T47D (cell line): ENCODE results near the gene PLIN3.
"Not testable (repeated sequence)": the region's sequence is repeated elsewhere in the genome, so short reads cannot be mapped to it uniquely, and the experiment has no call there.

Source experiments
- DNase-seq, 2 experiments: peaks; one replicate each; pipeline versions ENCODE4 v3.0.0 to v3.0.0-alpha.2; 2011 to 2012; ENCODE audit warnings: low read depth in 1 of 2, low spot score in 1 of 2
- JUND ChIP-seq: IDR thresholded peaks from 2 replicates; pipeline ENCODE4 v1.6.1; 2012; ENCODE audit warnings: low read depth
- in situ Hi-C: cut with HindIII; loops from 2 replicates; pipeline ENCODE4 v1.10.0; 2016; ENCODE audit warnings: low sequenced_read_pairs, low pct_unique_long_range_greater_than_20kb

Gene PLIN3

DNA sequence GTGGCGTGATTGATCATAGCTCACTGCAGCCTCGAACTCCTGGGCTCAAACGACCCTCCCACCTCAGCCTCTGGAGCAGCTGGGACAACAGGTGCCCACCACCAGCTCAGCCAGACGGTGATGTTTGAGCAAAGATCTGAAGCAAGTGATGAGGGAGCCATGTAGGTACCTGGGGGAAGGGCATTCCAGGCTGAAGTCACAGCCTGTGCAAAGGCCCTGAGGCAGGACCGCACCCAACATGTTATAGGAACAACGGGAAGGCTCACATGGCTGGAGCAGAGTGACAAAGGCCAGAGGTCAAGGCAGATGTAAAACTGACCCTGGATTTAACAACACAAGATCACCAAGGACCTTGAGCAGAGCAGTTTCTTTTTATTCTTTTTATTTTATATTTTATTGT, 61.1 kb downstream of the PLIN3 start:
- no peak for TF ChIP-seq JUND
- in situ Hi-C loops, result no loop called here
- no peak for DNase-seq

GRCh38 chr19:4805140-4805539, 62.3 kb downstream of the PLIN3 start:
- DNase-seq, in situ Hi-C loops: not testable (repeated sequence)

DNA sequence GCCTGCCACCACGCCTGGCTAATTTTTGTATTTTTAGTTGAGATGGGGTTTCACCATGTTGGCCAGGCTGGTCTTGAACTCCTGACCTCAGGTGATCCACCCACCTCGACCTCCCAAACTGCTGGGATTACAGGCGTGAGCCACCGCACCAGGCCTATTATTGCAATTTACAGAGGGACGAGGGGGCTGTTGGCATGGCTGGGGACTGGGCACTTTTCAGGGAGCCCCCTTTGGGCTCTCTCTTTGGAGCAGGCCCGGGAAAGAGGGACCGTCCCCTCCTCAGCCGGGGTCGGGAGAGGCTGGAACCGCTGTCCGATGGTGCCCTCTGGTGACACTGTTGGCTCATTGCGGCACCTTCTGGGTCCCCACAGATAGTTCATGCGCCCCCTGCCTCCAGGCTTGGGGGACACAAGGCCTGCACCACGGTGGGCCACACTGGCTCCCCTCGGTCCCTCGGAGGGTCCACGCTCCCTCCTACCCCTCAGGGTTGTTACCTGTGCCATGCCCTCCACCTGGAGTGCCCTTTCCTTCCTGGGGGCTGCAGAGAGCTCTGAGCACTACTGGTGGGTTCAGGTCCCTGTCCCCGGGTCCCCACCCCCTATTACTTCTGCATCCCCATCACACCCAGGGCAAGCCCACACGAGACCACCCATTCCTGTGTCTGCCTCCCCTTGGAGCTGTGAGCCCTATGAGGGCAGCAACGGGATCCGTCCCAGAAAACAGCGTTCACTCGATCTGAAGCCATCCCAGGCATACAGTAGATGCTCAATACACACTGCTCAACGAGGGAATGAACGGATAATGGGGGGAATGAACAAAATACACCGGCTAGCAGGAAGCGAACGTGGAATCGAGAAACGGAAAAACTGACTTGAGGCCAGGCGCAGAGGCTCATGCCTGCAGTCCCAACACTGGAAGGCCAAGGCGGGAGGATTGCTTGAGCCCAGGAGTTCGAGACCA, 63.5 kb downstream of the PLIN3 start:
- in situ Hi-C loops, result no loop called here

GRCh38 chr19:4802711-4803110, 64.8 kb downstream of the PLIN3 start:
- no peak for DNase-seq
- no peak for TF ChIP-seq JUND
- in situ Hi-C loops, result no loop called here

More for the DNA sequence above, 63.5 kb downstream of the PLIN3 start:
- no peak for TF ChIP-seq JUND
- peak in 1 of 2 experiments; percentile 66 for DNase-seq

DNA sequence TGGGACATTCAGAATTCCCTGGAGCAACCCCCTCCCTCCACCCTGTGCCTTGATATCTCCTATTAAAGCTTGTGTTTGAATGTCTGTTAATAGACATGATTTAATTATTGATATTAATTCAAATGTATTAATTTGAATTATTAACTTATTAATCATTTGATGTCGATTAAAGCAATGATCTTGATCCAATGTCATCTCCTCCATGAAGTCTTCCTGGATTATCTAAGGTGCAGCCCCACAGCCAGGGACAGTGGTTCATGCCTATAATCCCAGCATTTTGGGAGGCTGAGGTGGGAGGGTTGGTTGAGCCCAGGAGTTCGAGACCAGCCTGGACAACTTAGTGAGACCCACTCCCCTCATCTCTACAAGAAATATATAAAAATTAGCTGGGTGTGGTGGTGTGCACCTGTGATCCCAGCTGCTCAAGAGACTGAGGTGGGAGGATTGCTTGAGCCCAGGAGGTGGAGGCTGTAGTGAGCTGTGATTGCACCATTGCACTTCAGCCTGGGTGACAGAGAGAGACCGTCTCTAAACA, 66.3 kb downstream of the PLIN3 start:
- no peak for TF ChIP-seq JUND
- no peak for DNase-seq
- in situ Hi-C loops, result no loop called here

GRCh38 chr19:4800591-4801081, 66.8 kb downstream of the PLIN3 start:
- 0 out of 2 replicates have a peak, but pooled peaks have one; percentile 18 for TF ChIP-seq JUND
- in situ Hi-C loops, result no loop called here
- DNase-seq, result peak; percentile 49 to 97

DNA sequence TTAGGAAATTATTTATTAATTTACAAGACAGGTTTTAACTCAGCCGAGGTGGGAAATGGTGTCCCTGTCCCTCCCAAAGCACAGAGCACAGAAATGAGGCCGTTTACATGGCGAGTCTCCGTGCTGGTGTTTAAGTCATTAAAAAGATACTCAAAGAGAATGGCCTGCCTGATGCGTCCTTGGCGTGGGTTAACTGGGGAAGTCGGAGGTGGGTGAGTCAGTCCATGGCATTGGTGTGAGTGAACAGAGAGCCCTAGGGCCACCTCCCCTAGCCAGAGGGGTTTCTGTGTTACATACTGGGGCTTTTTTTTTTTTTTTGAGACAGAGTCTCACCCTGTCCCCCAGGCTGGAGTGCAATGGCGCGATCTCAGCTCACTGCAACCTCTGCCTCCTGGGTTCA, 72.1 kb downstream of the PLIN3 start:
- no peak for DNase-seq
- no peak for TF ChIP-seq JUND
- in situ Hi-C loops, result no loop called here

DNA sequence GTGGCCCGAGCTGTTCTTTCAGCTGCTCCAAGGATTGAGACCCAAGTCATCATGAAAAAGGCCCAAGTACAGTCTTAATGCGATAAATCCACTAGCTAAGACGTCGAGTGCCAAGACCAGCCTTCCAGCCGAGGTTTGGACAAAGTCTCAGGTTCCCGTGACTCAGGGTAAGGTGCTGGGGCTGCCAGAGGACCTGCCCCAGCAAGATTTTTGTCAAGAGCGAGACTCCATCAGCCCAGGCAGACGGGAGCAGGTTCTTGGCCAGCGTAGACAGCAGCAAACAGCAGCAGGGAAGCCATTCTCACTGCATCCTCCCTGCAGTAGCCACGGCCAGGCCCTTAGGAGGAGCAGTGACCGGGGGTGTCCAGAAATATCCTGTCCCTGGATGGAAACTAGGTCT, 72.5 kb downstream of the PLIN3 start:
- in situ Hi-C loops, result no loop called here
- no peak for DNase-seq
- no peak for TF ChIP-seq JUND

DNA sequence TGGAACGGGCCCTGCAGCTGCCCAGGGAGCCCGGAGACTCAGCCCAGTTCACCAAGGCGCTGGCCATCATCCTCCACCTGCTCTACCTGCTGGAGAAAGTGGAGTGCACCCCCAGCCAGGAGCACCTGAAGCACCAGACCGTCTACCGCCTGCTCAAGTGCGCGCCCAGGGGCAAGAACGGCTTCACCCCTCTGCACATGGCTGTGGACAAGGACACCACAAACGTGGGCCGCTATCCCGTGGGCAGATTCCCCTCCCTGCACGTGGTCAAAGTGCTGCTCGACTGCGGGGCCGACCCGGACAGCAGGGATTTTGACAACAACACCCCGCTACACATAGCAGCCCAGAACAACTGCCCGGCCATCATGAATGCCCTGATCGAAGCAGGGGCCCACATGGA, 74.2 kb downstream of the PLIN3 start:
- in situ Hi-C loops, DNase-seq: not testable (repeated sequence)

DNA sequence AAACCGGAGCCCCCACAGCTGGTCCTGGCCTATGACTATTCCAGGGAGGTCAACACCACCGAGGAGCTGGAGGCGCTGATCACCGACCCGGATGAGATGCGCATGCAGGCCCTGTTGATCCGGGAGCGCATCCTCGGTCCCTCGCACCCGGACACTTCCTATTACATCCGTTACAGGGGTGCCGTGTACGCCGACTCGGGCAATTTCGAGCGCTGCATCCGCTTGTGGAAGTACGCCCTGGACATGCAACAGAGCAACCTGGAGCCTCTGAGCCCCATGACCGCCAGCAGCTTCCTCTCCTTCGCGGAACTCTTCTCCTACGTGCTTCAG, 74.6 kb downstream of the PLIN3 start:
- DNase-seq, in situ Hi-C loops: not testable (repeated sequence)

DNA sequence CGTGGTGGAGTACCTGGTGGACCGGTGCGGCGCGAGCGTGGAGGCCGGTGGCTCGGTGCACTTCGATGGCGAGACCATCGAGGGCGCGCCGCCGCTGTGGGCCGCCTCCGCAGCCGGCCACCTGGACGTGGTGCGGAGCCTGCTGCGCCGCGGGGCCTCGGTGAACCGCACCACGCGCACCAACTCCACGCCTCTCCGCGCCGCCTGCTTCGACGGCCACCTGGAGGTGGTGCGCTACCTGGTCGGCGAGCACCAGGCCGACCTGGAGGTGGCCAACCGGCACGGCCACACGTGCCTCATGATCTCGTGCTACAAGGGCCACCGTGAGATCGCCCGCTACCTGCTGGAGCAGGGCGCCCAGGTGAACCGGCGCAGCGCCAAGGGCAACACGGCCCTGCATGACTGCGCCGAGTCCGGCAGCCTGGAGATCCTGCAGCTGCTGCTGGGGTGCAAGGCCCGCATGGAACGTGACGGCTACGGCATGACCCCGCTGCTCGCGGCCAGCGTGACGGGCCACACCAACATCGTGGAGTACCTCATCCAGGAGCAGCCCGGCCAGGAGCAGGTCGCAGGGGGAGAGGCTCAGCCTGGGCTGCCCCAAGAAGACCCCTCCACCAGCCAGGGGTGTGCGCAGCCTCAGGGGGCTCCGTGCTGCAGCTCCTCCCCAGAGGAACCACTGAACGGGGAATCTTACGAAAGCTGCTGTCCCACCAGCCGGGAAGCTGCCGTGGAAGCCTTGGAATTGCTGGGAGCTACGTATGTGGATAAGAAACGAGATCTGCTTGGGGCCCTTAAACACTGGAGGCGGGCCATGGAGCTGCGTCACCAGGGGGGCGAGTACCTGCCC, 75.2 kb downstream of the PLIN3 start:
- DNase-seq, in situ Hi-C loops: not testable (repeated sequence)

DNA sequence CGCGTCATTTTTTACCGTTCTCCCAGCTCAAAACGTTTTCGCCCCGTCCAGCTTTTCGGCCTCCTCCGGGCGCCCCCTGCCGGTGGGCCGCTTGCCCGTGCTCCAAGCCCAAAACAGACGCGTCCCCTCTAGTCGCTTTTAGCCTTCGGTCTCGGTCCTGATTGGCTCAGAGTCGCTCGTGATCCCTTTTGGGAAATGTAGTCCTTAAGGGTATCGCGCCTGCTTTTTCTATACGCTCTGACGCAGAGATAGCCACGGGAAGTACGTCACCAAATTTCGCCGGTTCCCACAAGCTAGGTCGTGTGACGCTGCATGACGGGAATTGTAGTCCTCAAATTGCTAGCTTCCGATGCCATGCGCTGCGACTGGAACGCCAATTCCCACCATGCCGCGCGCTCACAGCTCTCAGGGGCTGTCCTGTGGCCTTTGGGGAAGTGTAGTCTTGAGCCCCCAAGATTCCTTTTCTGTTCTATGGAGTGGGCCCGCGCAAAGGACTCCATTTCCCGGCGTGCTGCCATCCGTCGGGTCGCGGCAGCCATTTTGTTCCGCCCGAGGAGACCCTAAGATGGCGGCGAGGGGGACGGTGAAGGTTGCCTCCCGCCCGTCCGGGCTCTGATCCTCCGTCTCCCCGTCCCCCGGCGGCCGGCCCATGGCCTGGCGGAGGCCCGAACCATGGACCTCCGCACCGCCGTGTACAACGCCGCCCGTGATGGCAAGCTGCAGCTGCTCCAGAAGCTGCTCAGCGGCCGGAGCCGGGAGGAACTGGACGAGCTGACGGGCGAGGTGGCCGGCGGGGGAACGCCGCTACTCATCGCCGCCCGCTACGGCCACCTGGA, 76.1 kb downstream of the PLIN3 start, which contains the start of gene FEM1A:
TSS of gene FEM1A (plus strand) at position 552 of the 836 bp plus-strand sequence. CDS start at position 673, 121 bp downstream.
- DNase-seq, result peak; percentile 89 to 100
- in situ Hi-C loops, result no loop called here
- TF ChIP-seq JUND, result no peak
